Measurements from ENCODE around the gene METTL3. TPM values are rescaled to one million over a fixed set of nuclear protein-coding genes. Genes with fewer than 3 reads are reported as not detected.

The METTL3 gene
- total and polyA plus RNA-seq, 2 of the 4 experiments (the other 2 are of a cell fraction), result 90.6 to 109 TPM

DNA sequence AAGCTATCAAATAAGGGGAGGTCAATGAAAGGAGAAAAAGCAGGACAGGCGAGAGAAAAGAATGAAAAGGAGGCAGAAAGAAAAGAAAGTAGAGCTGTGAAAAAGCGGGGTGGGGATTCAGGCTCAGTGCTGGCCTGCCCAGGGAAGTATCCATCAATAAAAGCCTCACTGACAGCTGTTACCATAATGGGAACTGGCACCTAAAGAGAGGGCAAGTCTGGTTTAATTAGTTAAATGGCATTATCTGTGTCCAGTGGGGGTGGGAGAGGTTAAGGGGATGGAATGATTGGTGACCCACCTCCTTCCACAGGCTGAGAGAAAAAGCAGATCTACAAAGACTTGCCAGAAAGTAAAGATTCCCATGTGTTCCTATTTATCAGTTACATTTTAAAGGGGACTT, 7.6 kb upstream of the METTL3 start:
- no peak overlapping the region for H4K5ac ChIP-seq (ENCODE audit: low read depth, low read length)
- no CpG with 5 or more reads among the region's 2 CpGs for WGBS, 2 experiments (ENCODE audit: extremely low coverage in 2 of 2, insufficient read length in 1 of 2)
- intact Hi-C loops (cut with micrococcal nuclease), result no loop called here
- no peak overlapping the region for H2AFZ ChIP-seq (replicated peaks; ENCODE audit: low read length, poor library complexity)
- no peaks in the 10 kb centered on the region; the same call in 1 of the 2 replicates for H4K20me1 ChIP-seq (ENCODE audit: insufficient read depth, low read length)
- no peak overlapping the region for H3K23ac ChIP-seq (ENCODE audit: low read depth, low read length)
- no peak overlapping the region for H3K27ac ChIP-seq (ENCODE audit: insufficient read depth, low read length)
- dilution Hi-C loops (cut with HindIII; ENCODE audit: low sequenced_read_pairs, unreplicated experiment), result no loop called here
- TF ChIP-seq, protein P1, sequence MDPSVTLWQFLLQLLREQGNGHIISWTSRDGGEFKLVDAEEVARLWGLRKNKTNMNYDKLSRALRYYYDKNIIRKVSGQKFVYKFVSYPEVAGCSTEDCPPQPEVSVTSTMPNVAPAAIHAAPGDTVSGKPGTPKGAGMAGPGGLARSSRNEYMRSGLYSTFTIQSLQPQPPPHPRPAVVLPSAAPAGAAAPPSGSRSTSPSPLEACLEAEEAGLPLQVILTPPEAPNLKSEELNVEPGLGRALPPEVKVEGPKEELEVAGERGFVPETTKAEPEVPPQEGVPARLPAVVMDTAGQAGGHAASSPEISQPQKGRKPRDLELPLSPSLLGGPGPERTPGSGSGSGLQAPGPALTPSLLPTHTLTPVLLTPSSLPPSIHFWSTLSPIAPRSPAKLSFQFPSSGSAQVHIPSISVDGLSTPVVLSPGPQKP (IDR thresholded peaks at IDR 0.05; ENCODE audit: borderline replicate concordance, low read depth, low read length), result no peak
- TF ChIP-seq POLR2A (IDR thresholded peaks at IDR 0.05; ENCODE audit: low read depth, low read length), result no peak
- TF ChIP-seq NFE2L2 (IDR thresholded peaks at IDR 0.05; ENCODE audit: low read depth, low read length), result no peak
- TF ChIP-seq, protein P2, sequence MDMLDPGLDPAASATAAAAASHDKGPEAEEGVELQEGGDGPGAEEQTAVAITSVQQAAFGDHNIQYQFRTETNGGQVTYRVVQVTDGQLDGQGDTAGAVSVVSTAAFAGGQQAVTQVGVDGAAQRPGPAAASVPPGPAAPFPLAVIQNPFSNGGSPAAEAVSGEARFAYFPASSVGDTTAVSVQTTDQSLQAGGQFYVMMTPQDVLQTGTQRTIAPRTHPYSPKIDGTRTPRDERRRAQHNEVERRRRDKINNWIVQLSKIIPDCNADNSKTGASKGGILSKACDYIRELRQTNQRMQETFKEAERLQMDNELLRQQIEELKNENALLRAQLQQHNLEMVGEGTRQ (IDR thresholded peaks at IDR 0.05; ENCODE audit: low read depth, low read length), result no peak
- no peak for TF ChIP-seq BHLHE40 (IDR thresholded peaks at IDR 0.05; ENCODE audit: low read depth, low read length)
- no peak overlapping the region for H2AK9ac ChIP-seq (replicated peaks; ENCODE audit: low read depth, low read length, poor library complexity)
- H3K4me2 ChIP-seq (ENCODE audit: low read depth, low read length), result no peak overlapping the region
- H3K4me1 ChIP-seq (ENCODE audit: control insufficient read depth, insufficient read depth, low read length), result peaks cover 2% of the 10 kb centered on the region; the same call in 1 of the 2 replicates
- no peak overlapping the region for H3K4me3 ChIP-seq (ENCODE audit: insufficient read depth, low read depth, low read length)
- no peak overlapping the region for H3K4ac ChIP-seq (ENCODE audit: low read depth, low read length)
- H2BK5ac ChIP-seq (ENCODE audit: low read depth, low read length, poor library complexity, severe bottlenecking), result no peak overlapping the region
- H3K36me3 ChIP-seq (ENCODE audit: control insufficient read depth, insufficient read depth, low read length), result peaks cover 4% of the 10 kb centered on the region; the same call in 1 of the 2 replicates
- no peak overlapping the region for H4K8ac ChIP-seq (ENCODE audit: low read depth in 2 of 2, low read length in 2 of 2)
- ChIA-PET POLR2A (ENCODE audit: unreplicated experiment) (no interaction called here), CTCF (interaction anchor here (0.6 to 1.2 kb wide), 2 partner anchors 11 to 15 kb away, joined by 3 read pairs; no protein-coding TSS in a partner anchor)
- no peak overlapping the region for H3K14ac ChIP-seq (replicated peaks; ENCODE audit: low read depth, low read length)
- no peak overlapping the region for H2AK5ac ChIP-seq (ENCODE audit: low read depth, low read length)
- no TSS peak for BruUV-seq (replicated peaks)
- H3K79me1 ChIP-seq (ENCODE audit: low read depth in 1 of 2, low read length in 2 of 2), result no peaks in the 10 kb centered on the region
- H3K9me3 ChIP-seq (ENCODE audit: control insufficient read depth, insufficient read depth, low read length), result no peaks in the 10 kb centered on the region
- DNase-seq, result no peak
- no peak overlapping the region for H3K56ac ChIP-seq (ENCODE audit: extremely low read depth, insufficient read depth, low read length)
- H3K9me1 ChIP-seq (ENCODE audit: insufficient read depth, low read length), result no peaks in the 10 kb centered on the region
- H3K9ac ChIP-seq (ENCODE audit: low read depth, low read length), result no peak overlapping the region
- H3K27me3 ChIP-seq (ENCODE audit: control insufficient read depth, insufficient read depth, low read length), result no peaks in the 10 kb centered on the region
- H2BK20ac ChIP-seq (ENCODE audit: low read depth, low read length), result no peak overlapping the region
- no peak for ATAC-seq (ENCODE audit: low read depth)
- H3K18ac ChIP-seq (ENCODE audit: low read depth, low read length), result no peak overlapping the region
- H2BK120ac ChIP-seq (ENCODE audit: low read depth, low read length), result no peak overlapping the region
- in situ Hi-C loops (cut with MboI; ENCODE audit: low sequenced_read_pairs), result no loop called here
- no peak overlapping the region for H4K91ac ChIP-seq (ENCODE audit: insufficient read depth, low read depth, low read length)
- no peak overlapping the region for H2BK15ac ChIP-seq (ENCODE audit: low read depth, low read length)
